GM10847 (cell line): ENCODE measurements around the gene LPIN3.

Source experiments
- POLR2A ChIP-seq: IDR thresholded peaks from 2 replicates; pipeline ENCODE4 v1.6.1; 2011; ENCODE audit not compliant: insufficient read length; ENCODE audit errors: extremely low read depth

LPIN3 gene

DNA sequence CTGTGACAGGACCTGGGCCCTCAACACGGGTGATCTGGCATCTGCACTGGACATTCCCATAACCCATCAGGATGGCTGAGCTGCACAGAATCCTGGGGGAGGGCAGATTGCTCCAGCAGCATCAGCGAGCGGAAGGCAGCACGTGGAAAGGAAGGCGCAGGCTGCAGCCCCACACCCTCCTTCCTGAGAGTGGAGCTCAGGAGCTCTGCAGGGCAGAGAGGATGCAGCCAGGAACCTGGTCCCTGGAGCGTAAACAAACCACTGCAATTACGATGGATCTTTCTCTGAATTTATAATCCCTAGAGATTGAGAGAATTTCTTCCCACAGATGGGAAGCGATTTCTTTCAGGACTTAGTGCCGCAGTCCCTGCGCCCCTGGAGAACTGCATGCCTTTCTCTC, 65.7 kb downstream of the LPIN3 start:
- TF ChIP-seq POLR2A, result no peak

DNA sequence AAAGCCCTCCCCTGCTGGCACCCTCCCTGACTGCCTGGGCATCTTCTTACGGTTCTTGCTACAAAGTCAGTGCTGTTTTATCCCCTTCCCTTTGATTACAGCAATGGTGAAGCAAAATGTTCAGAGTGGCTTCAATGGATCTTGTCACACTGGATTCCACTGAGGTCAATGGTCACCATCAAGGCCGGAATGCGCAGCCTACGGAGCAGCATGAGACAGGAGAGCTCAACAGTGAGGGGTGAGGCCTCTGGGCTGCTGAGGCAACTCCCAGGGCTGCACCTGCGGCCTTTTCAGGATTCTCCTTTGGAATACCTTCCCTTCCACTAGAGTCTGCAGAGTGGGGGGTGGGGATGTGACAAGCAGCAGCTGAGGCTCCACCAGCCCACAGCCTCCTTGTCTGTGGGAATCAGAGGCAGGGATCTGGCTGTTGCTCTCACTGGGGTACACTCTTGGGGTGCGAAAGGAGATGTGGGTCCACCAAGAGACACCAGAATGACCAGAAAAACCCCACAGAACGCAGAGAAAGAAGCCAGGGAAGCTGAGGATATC, 66.3 kb downstream of the LPIN3 start:
- TF ChIP-seq POLR2A, result no peak

DNA sequence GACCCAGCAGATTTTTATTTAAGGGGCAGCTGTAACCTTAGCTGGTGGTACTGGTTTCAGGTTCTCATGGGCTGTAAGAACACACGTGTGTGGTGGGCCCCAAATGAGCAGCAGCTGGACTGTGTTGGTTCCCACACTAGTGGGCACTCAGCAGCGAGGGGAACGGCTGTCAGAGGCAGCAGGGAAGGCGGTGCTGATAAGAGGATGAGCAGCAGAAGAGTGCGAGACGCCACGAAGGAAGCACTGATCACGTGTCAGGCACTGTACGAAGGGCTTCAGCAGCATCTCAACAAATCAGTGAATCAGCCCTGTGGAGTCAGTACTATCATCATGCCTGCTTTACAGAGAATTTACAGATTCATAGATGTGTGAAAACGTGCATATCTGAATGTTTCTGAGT, 67.0 kb downstream of the LPIN3 start:
- TF ChIP-seq POLR2A, result no peak

DNA sequence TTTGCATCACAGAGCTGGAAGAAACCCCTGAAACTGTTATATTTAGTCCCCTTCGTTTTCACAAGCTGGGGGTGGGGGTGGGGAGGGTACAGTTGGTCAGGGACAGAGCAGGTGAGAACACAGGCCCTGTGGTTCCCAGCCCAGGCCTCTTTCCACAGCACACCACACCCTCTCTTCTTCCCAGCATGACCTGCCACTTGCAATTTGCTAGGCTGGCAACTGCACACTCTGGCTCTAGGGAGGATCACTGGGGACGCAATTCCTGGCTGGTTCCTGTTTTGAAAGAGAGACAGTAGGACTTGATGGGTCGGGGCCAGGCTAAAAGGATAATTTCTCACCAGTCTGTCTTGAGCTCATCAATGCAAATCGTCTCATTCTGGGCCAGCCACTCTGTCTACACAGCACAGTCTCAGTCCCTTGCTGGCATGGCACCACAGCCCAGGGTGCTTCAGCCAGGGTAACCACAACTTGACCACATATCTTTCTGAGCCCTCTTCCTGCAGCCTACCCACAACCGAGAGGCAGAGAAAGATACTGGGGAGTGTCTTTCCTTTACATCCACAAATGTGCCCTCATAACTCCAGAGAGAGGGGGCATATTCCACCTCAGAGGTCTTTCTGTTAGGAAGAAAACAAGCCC, 67.7 kb downstream of the LPIN3 start:
- TF ChIP-seq POLR2A, result no peak

DNA sequence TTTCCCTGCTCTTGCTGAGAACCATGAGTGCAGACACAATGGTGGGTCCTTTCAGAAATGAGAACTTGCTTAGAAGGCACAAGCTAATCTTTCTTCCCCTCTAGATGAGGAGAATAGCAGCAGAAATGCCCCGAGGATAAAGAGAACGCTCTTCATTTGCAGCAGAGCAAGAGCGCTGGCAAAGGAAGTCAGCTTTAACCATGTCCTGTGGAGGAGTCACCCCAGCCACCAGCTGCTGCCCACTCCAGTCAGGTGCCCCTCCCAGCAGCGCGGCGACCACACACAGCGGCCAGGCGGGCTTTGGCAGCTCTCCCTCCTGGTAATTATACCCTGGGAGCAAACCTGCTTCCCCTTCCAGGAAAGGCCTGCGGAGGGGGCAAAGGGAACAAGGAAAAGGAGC, 68.4 kb downstream of the LPIN3 start:
- no peak for TF ChIP-seq POLR2A
